CD4-positive, alpha-beta T cell treated with Interleukin-12 subunit alpha and Interleukin-12 subunit beta, for 1 hour (primary cell): Measurements from ENCODE around the gene ACTN4.

Experiments used
- DNase-seq: peaks from one replicate; pipeline ENCODE4 v3.0.0-alpha.2; 2020

The ACTN4 gene

GRCh38 chr19:38662537-38663155, 15.2 kb downstream of the ACTN4 start:
- no peak for DNase-seq

DNA sequence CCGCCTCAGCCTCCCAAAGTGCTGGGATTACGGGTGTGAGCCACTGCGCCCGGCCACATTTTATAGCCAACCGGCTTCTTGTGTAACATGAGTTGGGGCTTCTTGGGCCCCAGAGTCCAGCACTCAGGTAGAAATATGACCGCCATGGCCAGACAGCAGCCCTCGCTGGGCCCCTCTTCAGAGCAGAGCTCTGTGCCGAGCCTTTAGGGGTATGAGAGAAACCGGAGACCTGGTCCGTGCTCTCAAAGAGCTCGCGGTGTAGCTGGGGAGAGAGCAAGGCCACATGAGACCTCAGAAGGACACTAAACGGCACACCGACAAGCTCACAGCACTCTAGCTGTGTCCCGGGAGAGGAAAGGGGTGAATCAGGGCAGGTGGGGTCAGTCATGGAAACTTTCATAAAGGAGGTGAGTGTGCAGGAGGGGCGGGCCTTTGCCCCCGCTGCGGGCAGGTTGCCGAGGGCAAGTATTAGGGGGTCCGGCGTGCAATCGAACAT, 15.8 kb downstream of the ACTN4 start:
- no peak for DNase-seq

- DNase-seq: no peak
These were observed 16.6 kb downstream of the ACTN4 start for GRCh38 chr19:38663957-38664502.

- DNase-seq: no peak
These were observed 17.2 kb downstream of the ACTN4 start for GRCh38 chr19:38664503-38665211.

DNA sequence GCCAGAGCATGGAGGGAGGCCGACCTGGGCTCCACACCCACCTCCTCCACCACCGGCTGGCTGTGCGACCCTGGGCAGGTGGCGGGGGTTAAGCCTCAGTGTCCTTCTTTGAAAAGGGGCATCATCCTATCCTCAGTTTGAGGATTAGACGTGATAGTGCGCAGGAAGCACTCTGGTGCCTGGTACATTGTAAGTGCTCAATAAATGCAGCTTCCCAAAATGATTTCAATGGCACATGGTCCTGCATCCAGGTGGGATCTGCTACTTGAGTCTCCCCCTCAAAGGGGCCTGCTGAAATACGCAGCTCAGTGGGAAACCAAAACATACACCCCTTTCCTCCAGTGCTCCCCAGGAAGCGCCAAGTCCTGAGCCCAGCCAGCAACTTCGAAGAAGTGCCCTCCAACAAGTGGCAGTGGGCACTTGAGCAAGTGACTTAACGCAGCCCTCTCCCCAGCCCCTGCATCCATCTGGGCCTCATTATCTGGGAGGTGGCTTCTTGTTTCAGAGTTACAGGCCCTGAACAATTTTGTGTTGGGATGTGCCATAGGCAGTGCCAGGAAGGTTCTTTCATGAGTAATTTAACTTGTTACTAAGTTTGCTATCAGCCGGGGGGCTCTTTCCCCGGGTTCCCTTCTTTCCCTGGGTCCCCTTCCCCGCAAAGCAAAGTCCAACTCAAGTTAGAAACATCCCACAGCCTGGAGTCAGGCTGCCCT, 17.9 kb downstream of the ACTN4 start:
- no peak for DNase-seq

- DNase-seq: no peak
These were observed 18.7 kb downstream of the ACTN4 start for GRCh38 chr19:38665950-38666662.

DNA sequence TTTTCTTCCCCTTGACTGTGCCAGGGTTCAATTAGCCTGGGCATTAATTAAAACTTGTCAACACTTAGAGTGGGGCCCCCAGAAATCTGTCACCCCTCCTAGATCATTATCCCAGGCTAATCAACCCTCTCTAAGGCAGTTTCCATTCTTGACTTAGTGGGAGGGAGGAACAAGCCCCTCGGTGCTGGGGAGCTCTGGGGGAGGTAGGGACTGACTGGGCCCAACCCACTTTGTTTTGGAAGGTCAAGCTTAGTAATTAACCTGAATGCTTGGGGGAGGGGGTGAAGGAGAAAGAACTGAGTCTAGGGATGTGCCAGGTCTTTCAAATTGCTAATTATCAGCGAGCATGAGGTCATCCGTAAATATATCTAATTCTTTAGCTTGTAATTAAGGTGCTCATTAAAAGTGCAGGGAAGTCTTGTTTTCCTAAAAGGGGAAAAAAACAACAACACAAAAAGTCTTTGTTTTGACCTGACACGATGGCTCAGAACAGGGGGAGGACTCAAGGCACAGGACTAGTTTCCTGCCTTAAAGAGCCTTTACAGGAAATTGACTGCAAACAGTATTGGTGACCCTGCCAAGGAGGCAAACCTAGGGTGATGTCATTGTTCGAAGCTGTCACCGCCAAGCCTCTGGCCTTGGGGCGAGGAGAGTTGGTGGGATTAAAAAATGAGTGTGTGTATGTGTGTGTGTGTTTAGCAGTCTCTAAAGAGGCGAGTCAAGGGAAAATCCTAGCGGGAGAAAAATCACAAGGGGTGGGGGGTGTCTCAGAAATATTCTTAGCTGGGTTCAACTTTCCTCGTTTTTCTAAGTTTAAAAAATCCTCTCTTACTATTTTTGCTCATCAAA, 19.4 kb downstream of the ACTN4 start:
- peak; percentile 64 for DNase-seq

DNA sequence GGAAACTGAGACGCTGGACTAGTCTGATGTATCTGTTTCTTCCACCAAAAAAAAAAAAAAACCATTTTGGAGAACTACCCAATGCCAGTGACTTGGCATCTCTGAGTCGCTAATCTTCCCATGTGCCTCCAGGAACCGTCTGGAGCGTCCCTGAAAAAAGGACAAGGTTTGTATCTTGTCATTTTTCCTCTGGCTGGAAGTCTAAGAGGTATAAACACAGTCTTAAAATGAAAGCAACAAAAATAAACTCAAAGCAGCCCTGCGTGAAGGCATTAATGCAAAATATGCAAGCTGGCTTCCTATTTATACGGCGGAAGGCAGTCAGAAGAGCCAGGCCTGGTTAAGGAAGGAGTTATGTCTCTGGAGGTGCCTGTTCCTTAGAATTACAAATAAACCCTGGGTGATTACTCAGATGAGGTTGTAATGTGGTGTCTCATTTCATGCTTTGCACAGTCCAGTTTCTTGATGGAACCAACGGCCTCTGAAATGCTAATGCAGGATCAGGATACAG, 20.3 kb downstream of the ACTN4 start:
- no peak for DNase-seq

- DNase-seq: peak; percentile 55
These were observed 22.1 kb downstream of the ACTN4 start for GRCh38 chr19:38669552-38669951.

DNA sequence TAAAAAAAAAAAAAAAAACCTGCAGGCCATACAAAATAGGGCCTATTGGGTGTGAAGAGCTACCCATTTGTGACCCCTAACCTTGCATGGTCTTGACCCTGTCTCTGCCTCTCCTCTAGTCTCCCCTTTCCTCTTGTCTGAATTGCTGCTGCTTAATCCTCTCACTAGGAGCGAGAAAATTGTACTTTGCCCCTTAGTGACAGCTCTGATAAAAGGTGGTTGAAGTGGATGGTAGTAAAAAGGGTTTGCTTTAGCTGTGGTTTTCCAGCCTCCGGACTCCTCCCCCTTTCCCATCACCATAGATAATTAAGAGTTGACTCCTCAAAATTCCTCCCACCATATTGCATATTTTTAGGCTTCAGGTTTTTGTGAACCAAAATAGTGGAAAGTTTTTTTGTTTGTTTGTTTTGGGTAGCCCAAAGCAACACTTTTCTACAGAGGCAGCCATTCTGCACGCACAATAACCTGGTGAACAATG, 23.5 kb downstream of the ACTN4 start:
- no peak for DNase-seq

GRCh38 chr19:38671654-38672053, 24.2 kb downstream of the ACTN4 start:
- DNase-seq: no peak

DNA sequence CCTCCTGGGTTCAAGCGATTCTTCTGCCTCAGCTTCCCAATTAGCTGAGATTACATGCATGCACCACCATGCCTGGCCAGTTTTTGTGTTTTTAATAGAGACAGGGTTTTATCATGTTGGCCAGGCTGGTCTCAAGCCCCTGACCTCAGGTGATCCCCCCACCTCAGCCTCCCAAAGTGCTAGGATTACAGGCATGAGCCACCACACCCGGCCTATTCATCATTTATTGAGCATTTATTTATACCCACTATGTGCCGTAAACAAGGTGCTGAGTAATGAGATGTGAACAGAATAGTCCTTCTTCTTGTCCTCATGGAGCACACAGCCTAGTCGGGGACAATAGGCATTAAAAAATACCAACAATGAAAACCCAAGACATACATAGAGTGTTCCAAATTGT, 25.6 kb downstream of the ACTN4 start:
- no peak for DNase-seq

DNA sequence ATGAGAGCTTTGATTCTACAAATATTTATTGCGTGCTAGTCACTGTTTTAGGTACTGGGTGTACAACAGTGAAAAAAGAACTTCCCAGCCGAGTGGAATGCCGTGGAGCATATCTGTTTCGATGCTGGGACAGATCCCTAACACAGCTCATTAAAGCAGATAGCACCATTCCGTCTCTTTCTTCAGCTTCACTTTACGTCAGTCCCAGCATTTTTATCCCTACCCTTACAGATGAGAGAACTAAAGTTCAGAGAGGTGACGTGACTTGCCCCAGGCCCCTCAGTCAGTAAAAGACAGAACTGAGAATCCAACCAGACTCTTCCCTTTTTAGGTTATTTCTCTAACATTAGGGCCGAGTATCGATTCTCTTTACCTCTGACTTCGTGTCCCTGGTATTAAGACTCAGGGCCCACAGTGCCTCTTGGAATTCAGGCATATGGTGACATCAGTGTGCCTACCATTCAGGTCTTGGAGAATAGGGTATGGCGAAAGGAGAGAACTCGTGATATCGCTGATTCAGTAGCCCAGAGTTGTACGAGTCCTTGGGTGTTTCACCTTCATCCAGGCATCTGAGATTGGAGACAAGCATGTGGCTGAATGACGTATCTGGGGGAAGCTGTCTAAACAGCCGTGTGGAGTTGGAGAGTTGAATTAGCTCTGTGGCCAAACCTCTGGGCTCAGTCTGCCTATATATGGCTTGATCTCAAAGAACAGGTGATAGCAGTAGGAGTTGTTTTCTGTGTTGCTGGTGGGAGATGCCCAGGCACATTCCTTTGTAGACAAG, 27.1 kb downstream of the ACTN4 start:
- DNase-seq: no peak

GRCh38 chr19:38675611-38676010, 28.2 kb downstream of the ACTN4 start:
- DNase-seq: peak; percentile 42

DNA sequence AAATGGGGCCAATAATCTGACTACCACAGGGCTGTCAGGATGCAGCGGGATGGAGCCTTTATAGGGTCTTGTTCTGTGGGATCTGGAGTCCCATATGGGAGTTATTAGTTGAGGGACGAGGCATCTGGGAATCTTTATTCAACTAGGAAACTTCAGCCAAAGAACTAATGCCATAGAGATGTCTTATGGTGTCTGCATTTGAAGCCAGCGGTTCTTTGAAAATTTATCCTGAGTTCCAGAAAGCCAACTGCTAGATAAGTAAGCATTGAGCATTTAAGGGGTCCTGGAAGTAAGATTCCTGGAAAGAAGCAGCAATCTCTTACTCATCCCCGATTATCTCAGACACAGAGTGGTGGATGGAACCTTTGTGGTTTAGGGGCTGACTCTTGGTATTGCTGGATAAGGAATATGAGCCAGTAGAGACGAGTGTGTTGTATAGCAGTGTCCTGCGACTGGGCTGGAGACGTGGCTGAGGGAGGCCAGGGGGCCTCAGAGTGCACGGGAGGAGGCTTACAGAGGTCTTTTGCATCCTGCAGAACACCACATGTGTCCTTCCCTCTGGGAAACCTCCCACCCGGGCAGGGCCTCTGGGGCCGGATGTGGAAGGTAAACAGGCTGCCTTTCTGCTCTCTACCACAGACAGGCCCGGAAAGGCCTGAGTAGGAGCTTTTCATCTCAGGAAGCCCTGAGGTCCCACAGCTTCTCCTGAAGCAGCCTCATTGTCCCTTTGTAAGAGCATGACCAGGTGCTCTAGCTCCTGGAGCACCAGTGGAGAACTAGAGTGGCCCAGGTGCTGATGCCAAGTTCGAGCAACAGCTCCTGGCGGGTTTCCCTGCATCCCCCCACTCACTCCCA, 28.8 kb downstream of the ACTN4 start:
- no peak for DNase-seq

DNA sequence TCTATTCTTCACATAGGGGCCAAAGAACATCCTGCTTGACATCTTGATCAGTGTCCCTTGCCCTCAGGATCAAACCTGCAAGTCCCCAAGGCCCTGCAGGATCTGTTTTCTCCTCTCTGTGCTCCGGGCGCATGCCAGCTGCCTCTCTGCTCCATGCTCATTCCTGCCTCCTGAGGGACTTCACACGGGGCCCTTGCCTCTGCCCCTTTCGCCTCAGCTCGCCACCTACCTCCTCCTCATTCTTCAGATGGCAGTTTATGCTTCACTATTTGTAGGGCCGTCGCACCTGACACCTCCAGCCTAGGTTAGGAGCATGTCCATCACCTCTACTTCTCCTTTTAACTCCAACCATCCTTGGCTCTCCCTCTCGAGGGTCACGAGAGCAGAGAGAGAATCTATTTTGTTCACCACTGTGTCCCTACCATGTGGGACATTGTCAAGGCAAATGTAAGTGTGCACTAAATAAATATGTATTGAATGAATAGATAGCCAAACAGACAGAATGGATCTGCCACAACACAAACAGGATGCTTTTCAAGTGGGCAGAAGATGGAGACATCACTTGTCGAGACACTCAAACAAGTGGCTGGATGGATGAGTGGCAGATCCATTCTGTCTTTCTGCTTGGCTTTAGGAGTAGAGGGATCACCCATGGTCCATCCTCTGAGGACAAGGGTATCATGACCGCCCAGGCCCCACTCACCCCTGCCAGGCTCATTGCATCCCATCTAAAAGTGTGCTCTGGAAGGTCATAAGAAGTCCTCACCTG, 29.6 kb downstream of the ACTN4 start:
- no peak for DNase-seq

DNA sequence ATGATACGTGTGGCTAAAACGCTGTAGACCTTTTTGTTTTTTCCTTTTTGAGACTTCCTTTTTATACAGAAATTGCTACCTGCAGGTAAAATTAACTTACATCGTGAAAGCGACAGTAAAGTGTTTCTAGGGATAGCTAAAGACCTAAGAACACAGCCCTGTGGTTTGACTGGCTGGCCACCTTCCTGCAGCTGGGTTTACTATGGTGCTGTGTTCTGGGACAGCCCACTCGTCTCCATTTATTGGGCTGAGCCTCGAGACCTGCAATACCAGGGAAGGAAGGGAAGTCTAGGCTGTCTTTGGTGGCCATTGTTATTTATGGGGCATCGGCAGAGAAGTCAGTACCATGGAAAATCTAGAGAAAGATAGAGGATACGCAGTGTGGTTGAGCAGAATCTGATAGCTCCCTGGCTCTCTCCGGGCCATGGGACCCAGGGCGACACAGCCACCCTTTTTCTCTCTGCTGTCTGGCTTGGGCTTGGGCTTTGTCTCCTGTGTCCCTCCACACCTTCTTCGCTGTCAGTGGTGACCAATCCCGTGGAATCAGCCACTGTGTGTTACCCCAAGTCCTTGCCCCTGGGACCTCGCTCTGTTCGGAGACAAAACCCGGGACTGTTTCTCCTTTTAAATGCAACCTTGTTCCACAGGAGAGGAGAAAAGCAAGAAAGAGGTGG, 30.9 kb downstream of the ACTN4 start:
- no peak for DNase-seq

DNA sequence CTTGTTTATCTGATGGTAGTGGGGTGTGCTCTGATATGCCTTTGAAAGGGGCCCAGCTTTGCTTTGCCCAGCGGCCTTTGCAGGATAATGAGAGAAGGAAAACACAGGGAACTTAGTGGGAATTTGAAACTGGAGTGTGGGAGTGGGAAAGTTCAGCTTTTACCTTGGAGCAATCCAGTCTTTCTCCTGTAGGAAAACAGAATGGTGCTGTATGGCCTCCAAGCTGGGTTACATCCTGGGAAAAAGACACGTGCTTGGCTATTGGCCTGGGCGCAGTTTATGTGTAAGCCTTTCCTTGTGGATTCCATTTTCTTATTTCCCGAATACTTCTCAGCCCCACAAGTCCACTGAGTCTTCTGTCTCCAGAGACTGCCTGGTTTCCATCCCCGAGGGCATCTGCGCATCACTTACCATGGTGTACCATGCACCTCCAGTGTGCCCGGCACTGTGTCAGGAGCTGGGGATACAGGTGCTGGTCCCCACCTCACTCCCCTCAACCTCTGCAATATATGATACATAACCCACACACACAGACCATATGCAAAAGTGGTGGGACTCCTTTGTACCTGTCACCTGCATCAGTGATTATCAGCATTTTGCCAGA, 31.5 kb downstream of the ACTN4 start:
- no peak for DNase-seq
